A204.1 (cell line): ENCODE measurements around the gene CNTN4.
"Not testable (repeated sequence)": the region's sequence is repeated elsewhere in the genome, so short reads cannot be mapped to it uniquely, and the experiment has no call there.

Experiments used
- FAIRE-seq: peaks from 2 replicates; lab custom pipeline; 2012; peaks lifted over from hg19 to GRCh38; lab: Jason Lieb, UNC

CNTN4 gene

GRCh38 chr3:2517500-2518172 is 419.0 kb downstream of the CNTN4 start:
- FAIRE-seq: no peak

GRCh38 chr3:2523281-2523836 is 424.7 kb downstream of the CNTN4 start:
- FAIRE-seq: no peak

DNA sequence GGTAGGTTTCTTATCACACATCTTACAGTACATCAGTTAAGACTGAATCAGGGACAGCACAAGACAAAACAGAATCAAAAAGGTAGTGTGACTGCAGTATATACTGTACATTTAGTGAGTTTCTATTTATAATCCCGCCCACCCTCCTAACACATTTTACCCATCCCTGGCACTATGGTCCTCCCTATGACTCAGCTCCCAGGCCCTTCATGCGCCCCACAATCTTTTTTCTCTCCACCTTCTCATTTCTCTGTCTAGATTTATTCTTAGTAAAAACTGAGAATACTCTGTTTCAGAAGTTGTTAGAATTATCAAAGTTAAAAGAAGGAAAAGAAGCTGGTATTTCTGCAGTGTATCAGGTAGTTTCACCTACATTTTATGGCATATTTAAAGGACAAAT is 427.3 kb downstream of the CNTN4 start:
- no peak for FAIRE-seq

- no peak for FAIRE-seq
These were observed 428.3 kb downstream of the CNTN4 start for GRCh38 chr3:2526926-2527325.

DNA sequence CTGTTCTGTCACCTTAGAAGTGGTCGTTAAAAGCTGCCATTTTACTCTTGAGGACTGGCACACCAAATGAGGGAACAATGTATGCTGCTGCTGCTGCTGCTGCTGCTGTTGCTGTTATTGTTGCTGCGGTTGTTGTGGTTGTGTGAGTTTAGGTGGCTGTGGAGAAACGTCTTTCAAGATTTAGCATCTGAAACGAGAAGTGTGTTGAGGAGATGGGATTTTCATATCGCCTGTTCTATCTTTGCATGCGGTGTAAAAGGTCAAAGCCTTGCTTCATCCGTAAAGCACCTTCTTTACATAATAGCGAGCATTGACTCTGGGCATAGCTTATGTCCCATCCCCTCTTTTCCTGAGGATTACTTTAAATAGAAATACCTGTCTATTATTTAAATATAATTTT is 428.7 kb downstream of the CNTN4 start:
- FAIRE-seq: not testable (repeated sequence)

- FAIRE-seq: not testable (repeated sequence)
These were observed 436.1 kb downstream of the CNTN4 start for GRCh38 chr3:2534767-2535166.

DNA sequence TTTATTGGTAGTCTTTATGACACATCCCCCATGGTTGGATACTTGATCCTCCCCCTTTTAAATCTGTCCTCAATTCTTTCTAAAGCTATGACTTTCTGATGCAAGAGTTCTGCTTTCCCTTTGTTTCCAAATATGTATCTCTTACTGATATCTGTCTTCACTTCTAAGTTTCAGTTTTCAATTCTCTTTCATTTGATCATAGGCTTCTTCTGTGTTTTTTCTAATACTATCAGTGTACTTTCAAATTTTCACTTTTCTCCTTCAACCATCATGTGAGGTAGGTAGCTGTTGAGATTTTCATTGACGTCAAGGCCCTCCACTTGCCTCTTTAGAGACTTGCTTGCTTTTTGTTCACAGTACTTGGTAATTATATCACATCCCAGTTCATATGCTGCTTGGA is 436.5 kb downstream of the CNTN4 start:
- FAIRE-seq: no peak

GRCh38 chr3:2536575-2536974 is 437.9 kb downstream of the CNTN4 start:
- no peak for FAIRE-seq

DNA sequence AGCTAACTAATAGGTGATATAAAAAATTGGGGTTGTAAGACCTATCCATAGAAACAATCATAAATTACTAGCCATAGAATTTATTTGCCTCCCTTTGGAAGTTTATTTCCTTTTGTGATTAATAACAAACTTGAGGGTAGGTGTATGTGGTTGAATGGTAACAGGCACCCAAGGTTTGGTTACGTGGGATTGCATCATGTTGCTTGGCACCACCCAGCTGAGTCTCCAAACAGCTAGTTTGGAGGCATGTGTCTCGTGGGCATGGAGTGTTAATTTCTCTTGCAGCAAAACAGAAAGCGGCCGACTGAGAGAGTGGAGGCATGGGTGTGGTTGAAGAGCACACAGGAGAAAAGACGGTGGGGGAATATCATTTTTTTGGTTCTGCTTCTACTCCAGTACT is 441.4 kb downstream of the CNTN4 start:
- no peak for FAIRE-seq

GRCh38 chr3:2543247-2543646 is 444.6 kb downstream of the CNTN4 start:
- FAIRE-seq: no peak

GRCh38 chr3:2544212-2544611 is 445.5 kb downstream of the CNTN4 start:
- FAIRE-seq: no peak

- no peak for FAIRE-seq
These were observed 446.1 kb downstream of the CNTN4 start for GRCh38 chr3:2544718-2545117.

- FAIRE-seq: no peak
These were observed 448.4 kb downstream of the CNTN4 start for GRCh38 chr3:2547049-2547448.

DNA sequence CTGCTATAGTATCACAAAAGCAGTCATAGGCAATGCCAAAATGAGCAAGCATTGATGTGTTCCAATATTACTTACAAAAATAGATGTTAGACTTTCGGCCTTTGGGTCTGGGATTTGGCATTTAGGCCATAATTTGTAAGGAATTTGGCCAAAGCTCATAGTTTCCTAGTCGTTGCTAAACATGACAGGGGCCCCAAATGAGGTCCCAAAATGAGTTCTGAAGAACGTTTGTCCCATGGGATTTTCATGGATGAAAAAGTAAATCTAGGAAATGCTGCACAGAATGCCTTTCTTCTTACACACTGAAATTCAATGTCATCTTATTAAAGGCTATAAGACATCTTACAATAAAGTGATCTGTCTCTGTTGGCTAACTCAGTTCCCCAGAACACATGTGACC is 456.0 kb downstream of the CNTN4 start:
- no peak for FAIRE-seq

GRCh38 chr3:2558796-2559195 is 460.1 kb downstream of the CNTN4 start:
- FAIRE-seq: no peak

DNA sequence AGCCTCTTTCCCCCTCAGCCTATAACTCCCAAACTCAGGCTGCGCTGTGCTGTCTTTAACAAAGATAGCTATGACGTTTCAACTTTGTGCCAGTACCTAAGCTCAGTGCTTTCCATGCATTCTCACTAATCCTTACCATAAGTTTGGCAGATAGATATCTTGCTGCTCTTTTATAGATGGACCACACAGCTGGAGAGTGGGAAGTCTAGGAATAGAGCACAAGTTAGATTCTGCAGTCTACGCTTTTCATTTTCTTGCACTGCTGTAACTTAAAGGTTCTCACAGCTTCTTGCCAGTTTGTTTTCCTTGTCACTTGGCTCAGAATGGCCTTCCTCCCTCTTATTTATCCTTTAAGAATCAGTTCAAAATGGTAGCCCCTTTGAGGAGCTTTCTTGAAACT is 468.8 kb downstream of the CNTN4 start:
- no peak for FAIRE-seq

DNA sequence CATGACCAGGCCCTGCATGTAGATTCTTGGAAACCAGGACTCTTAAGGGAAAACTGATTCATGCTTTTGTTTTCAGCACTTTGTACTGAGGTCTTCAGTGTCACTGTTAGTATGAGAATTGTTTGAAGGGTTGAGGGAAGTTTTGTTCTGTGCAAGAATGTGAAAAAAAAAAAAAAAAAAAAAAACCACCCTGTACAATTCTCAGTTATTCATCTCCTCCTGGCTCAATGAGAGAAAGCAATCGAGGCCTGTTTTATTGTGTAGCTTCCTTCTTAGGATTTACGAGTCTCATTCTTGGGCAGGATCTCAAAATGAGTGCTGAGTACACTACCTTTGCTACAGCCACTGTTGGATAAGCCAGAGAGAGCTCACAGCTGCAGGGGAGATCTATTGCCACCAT is 469.5 kb downstream of the CNTN4 start:
- FAIRE-seq: no peak

DNA sequence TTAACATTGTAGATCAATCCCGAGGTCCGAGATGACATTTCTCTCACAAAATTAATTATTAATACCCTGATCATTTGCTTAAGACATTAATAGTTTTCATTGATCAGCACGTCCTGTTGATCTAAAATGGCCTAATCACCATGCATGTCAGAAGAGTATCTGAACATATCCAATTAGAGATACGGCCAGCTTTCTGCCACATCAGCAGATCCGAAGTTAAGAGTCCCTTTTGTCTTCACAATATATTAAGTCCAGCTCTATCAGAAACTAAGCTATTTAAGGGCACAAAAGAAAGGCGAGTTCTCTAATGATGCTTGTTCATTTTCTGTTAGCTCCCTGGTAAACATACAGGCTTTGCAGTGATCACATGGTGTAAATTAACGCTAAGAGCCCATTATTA is 470.3 kb downstream of the CNTN4 start:
- FAIRE-seq: no peak

- FAIRE-seq: no peak
These were observed 478.9 kb downstream of the CNTN4 start for GRCh38 chr3:2577571-2577970.

GRCh38 chr3:2578560-2578959 is 479.9 kb downstream of the CNTN4 start:
- FAIRE-seq: no peak

GRCh38 chr3:2579206-2579605 is 480.5 kb downstream of the CNTN4 start:
- FAIRE-seq: no peak

DNA sequence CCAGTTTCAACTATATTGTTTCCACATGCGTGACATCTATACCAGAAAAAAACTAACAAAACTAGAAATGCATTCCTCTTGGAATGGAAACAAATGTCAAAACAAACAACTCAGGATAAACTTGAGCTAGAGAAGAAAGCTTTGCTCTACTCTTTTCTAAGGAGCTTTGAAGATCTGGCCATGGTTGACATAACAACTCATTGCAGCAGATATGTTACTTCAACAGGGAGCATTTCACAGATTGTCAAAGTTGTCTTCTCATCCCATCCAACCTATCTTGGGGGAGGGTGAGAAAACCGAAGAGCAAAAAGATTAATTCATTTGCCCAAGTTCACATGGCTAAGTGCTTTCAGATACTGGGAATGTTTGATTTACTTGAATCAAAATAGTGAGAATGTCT is 484.4 kb downstream of the CNTN4 start:
- FAIRE-seq: no peak

GRCh38 chr3:2589336-2589969 is 490.8 kb downstream of the CNTN4 start:
- FAIRE-seq: no peak

- FAIRE-seq: no peak
These were observed 496.8 kb downstream of the CNTN4 start for GRCh38 chr3:2595486-2595885.
